GM18498 (cell line): Measurements from ENCODE around the gene ZNF280B.
"Not testable (repeated sequence)": the region's sequence is repeated elsewhere in the genome, so short reads cannot be mapped to it uniquely, and the experiment has no call there.

Experiments
- ATAC-seq: cut with Tn5 transposase; IDR thresholded peaks from one replicate; pipeline ENCODE4 v1.9.1; 2021; ENCODE audit warnings: mild to moderate bottlenecking, moderate library complexity; ENCODE audit not compliant: unreplicated experiment

ZNF280B gene

GRCh38 chr22:22535662-22536061, 27.1 kb upstream of the ZNF280B start:
- no peak for ATAC-seq

GRCh38 chr22:22534604-22535415, 26.3 kb upstream of the ZNF280B start:
- ATAC-seq = no peak

- ATAC-seq = no peak
Measured at GRCh38 chr22:22533863-22534262, 25.3 kb upstream of the ZNF280B start.

- ATAC-seq = no peak
Measured at GRCh38 chr22:22533417-22533816, 24.9 kb upstream of the ZNF280B start.

GRCh38 chr22:22532547-22533071, 24.1 kb upstream of the ZNF280B start:
- ATAC-seq = not testable (repeated sequence)

- ATAC-seq = no peak
Measured at GRCh38 chr22:22531770-22532546, 23.4 kb upstream of the ZNF280B start.

GRCh38 chr22:22528780-22529179, 20.2 kb upstream of the ZNF280B start:
- ATAC-seq = no peak

GRCh38 chr22:22527312-22527711, 18.8 kb upstream of the ZNF280B start:
- no peak for ATAC-seq

- no peak for ATAC-seq
Measured at GRCh38 chr22:22526125-22526912, 17.8 kb upstream of the ZNF280B start.

- no peak for ATAC-seq
Measured at GRCh38 chr22:22523494-22523893, 15.0 kb upstream of the ZNF280B start.

- no peak for ATAC-seq
Measured at GRCh38 chr22:22521631-22522030, 13.1 kb upstream of the ZNF280B start.

GRCh38 chr22:22520667-22521602, 12.4 kb upstream of the ZNF280B start:
- ATAC-seq = no peak

GRCh38 chr22:22520020-22520656, 11.6 kb upstream of the ZNF280B start, which contains the start of gene ZNF280A:
Gene ZNF280A (minus strand): TSS chr22:22520270. CDS start chr22:22515630, 4,640 bp downstream.
- ATAC-seq = no peak

- no peak for ATAC-seq
Measured at GRCh38 chr22:22519591-22519990, 11.0 kb upstream of the ZNF280B start.

GRCh38 chr22:22516992-22517391, 8.4 kb upstream of the ZNF280B start:
- no peak for ATAC-seq

GRCh38 chr22:22515890-22516289, 7.3 kb upstream of the ZNF280B start:
- no peak for ATAC-seq

- ATAC-seq = not testable (repeated sequence)
Measured at GRCh38 chr22:22514431-22514830, 5.9 kb upstream of the ZNF280B start.

GRCh38 chr22:22513619-22514018, 5.1 kb upstream of the ZNF280B start:
- ATAC-seq = no peak

- ATAC-seq = no peak
Measured at GRCh38 chr22:22512951-22513350, 4.4 kb upstream of the ZNF280B start.
